Stimulated activated CD8-positive, alpha-beta memory T cell treated with anti-CD3 and anti-CD28 coated beads, Interleukin-15, amount 100 ng/mL, for 24 hours (primary cell): ENCODE data around the gene GALNT2.

ENCODE experiments used
- DNase-seq: peaks from one replicate; pipeline ENCODE4 v3.0.0-alpha.2; 2020; ENCODE audit warnings: low read depth

GALNT2 gene

GRCh38 chr1:230072296-230072695, 5.3 kb downstream of the GALNT2 start:
- DNase-seq, result no peak

- no peak for DNase-seq
Observed at GRCh38 chr1:230072866-230073265, 5.8 kb downstream of the GALNT2 start.

- DNase-seq, result no peak
Observed at GRCh38 chr1:230073371-230074035, 6.5 kb downstream of the GALNT2 start.

- DNase-seq, result no peak
Observed at GRCh38 chr1:230074270-230074669, 7.2 kb downstream of the GALNT2 start.

- no peak for DNase-seq
Observed at GRCh38 chr1:230074762-230075161, 7.7 kb downstream of the GALNT2 start.

- DNase-seq, result no peak
Observed at GRCh38 chr1:230076121-230076520, 9.1 kb downstream of the GALNT2 start.

- no peak for DNase-seq
Observed at GRCh38 chr1:230077011-230077410, 10.0 kb downstream of the GALNT2 start.

GRCh38 chr1:230077436-230078213, 10.6 kb downstream of the GALNT2 start:
- no peak for DNase-seq

- no peak for DNase-seq
Observed at GRCh38 chr1:230079199-230080024, 12.4 kb downstream of the GALNT2 start.

GRCh38 chr1:230080822-230081221, 13.8 kb downstream of the GALNT2 start:
- DNase-seq, result no peak

GRCh38 chr1:230081751-230082150, 14.7 kb downstream of the GALNT2 start:
- no peak for DNase-seq

- no peak for DNase-seq
Observed at GRCh38 chr1:230082211-230082610, 15.2 kb downstream of the GALNT2 start.

GRCh38 chr1:230083053-230083452, 16.0 kb downstream of the GALNT2 start:
- DNase-seq, result no peak

GRCh38 chr1:230083746-230084407, 16.8 kb downstream of the GALNT2 start:
- no peak for DNase-seq

GRCh38 chr1:230084408-230085177, 17.6 kb downstream of the GALNT2 start:
- no peak for DNase-seq

- no peak for DNase-seq
Observed at GRCh38 chr1:230085178-230085515, 18.1 kb downstream of the GALNT2 start.

- DNase-seq, result no peak
Observed at GRCh38 chr1:230086151-230086550, 19.1 kb downstream of the GALNT2 start.

GRCh38 chr1:230087028-230087716, 20.1 kb downstream of the GALNT2 start:
- no peak for DNase-seq

- DNase-seq, result no peak
Observed at GRCh38 chr1:230087717-230088105, 20.7 kb downstream of the GALNT2 start.

- no peak for DNase-seq
Observed at GRCh38 chr1:230090194-230090711, 23.2 kb downstream of the GALNT2 start.
